ENCODE results near the gene LIMA1. TPM values are rescaled to one million over a fixed set of nuclear protein-coding genes. Genes with fewer than 3 reads are reported as not detected.
A peak's percentile ranks its signal among the peaks of the same experiment; 100 is the strongest.
"Not testable (repeated sequence)": the region's sequence is repeated elsewhere in the genome, so short reads cannot be mapped to it uniquely, and the experiment has no call there.

The LIMA1 gene
- total RNA-seq, 1 donor from 2014 or later: 115 TPM

- no peak for DNase-seq (ENCODE audit: low spot score in 2 of 2, unreplicated experiment in 2 of 2)
- Mint-ChIP-seq H3K4me3 (no peak overlapping the region), H3K9me3 (no peaks in the 10 kb centered on the region), H3K4me1 (peaks cover 16% of the 10 kb centered on the region), H3K27me3 (ENCODE audit: low read depth) (no peaks in the 10 kb centered on the region), H3K27ac (no peak overlapping the region), H3K36me3 (peaks cover 11% of the 10 kb centered on the region)
- TF ChIP-seq CTCF (IDR thresholded peaks at IDR 0.05; ENCODE audit: unreplicated experiment): no peak
Measured at GRCh38 chr12:50162230-50162629, 121.1 kb downstream of the LIMA1 start.

GRCh38 chr12:50160643-50161042 is 122.7 kb downstream of the LIMA1 start:
- no peak overlapping the region for H3K4me3 Mint-ChIP-seq
- no peak for TF ChIP-seq CTCF (IDR thresholded peaks at IDR 0.05; ENCODE audit: unreplicated experiment)
- no peak for DNase-seq (ENCODE audit: low spot score in 2 of 2, unreplicated experiment in 2 of 2)
- H3K4me1 Mint-ChIP-seq: peaks cover 9% of the 10 kb centered on the region
- H3K27me3 Mint-ChIP-seq (ENCODE audit: low read depth): no peaks in the 10 kb centered on the region
- peak overlapping the region; percentile 2 for H3K27ac Mint-ChIP-seq
- peaks cover 15% of the 10 kb centered on the region for H3K36me3 Mint-ChIP-seq
- no peaks in the 10 kb centered on the region for H3K9me3 Mint-ChIP-seq

GRCh38 chr12:50157259-50157658 is 126.1 kb downstream of the LIMA1 start:
- TF ChIP-seq CTCF (IDR thresholded peaks at IDR 0.05; ENCODE audit: unreplicated experiment): no peak
- no peaks in the 10 kb centered on the region for H3K9me3 Mint-ChIP-seq
- H3K4me1 Mint-ChIP-seq: no peaks in the 10 kb centered on the region
- no peak overlapping the region for H3K4me3 Mint-ChIP-seq
- H3K36me3 Mint-ChIP-seq: peaks cover 15% of the 10 kb centered on the region
- no peaks in the 10 kb centered on the region for H3K27me3 Mint-ChIP-seq (ENCODE audit: low read depth)
- peak overlapping the region; percentile 37 for H3K27ac Mint-ChIP-seq
- no peak for DNase-seq (ENCODE audit: low spot score in 2 of 2, unreplicated experiment in 2 of 2)

- no peak for TF ChIP-seq CTCF (IDR thresholded peaks at IDR 0.05; ENCODE audit: unreplicated experiment)
- H3K9me3 Mint-ChIP-seq: no peaks in the 10 kb centered on the region
- H3K4me1 Mint-ChIP-seq: no peaks in the 10 kb centered on the region
- H3K27ac Mint-ChIP-seq: no peak overlapping the region
- no peak for DNase-seq (ENCODE audit: low spot score in 2 of 2, unreplicated experiment in 2 of 2)
- H3K27me3 Mint-ChIP-seq (ENCODE audit: low read depth): no peaks in the 10 kb centered on the region
- no peak overlapping the region for H3K4me3 Mint-ChIP-seq
- H3K36me3 Mint-ChIP-seq: peaks cover 15% of the 10 kb centered on the region
Measured at GRCh38 chr12:50156641-50157040, 126.7 kb downstream of the LIMA1 start.

- DNase-seq (ENCODE audit: low spot score in 2 of 2, unreplicated experiment in 2 of 2); H3K27ac Mint-ChIP-seq; H3K9me3 Mint-ChIP-seq; H3K27me3 Mint-ChIP-seq (ENCODE audit: low read depth); H3K4me1 Mint-ChIP-seq; H3K4me3 Mint-ChIP-seq: not testable (repeated sequence)
- H3K36me3 Mint-ChIP-seq: peaks cover 15% of the 10 kb centered on the region
Measured at GRCh38 chr12:50154947-50155346, 128.4 kb downstream of the LIMA1 start.

GRCh38 chr12:50151047-50151687 is 132.2 kb downstream of the LIMA1 start:
- Mint-ChIP-seq H3K4me1 (peaks cover 7% of the 10 kb centered on the region), H3K27ac (peak overlapping the region; percentile 71), H3K27me3 (ENCODE audit: low read depth) (no peaks in the 10 kb centered on the region), H3K36me3 (no peaks in the 10 kb centered on the region), H3K9me3 (no peaks in the 10 kb centered on the region), H3K4me3 (no peak overlapping the region)
- no peak for DNase-seq (ENCODE audit: low spot score in 2 of 2, unreplicated experiment in 2 of 2)
- TF ChIP-seq CTCF (IDR thresholded peaks at IDR 0.05; ENCODE audit: unreplicated experiment): no peak

All from mesothelial cell of epicardium (in vitro differentiated cells).